LNCAP (cell line): Measurements from ENCODE around the gene PAM16.

Experiments
- TF ChIP-seq, protein P1 (sequence below): fragments of 450-650 bp; IDR thresholded peaks from 2 replicates; pipeline ENCODE4 v1.5.1; 2017; ENCODE audit warnings: mild to moderate bottlenecking

Gene PAM16

DNA sequence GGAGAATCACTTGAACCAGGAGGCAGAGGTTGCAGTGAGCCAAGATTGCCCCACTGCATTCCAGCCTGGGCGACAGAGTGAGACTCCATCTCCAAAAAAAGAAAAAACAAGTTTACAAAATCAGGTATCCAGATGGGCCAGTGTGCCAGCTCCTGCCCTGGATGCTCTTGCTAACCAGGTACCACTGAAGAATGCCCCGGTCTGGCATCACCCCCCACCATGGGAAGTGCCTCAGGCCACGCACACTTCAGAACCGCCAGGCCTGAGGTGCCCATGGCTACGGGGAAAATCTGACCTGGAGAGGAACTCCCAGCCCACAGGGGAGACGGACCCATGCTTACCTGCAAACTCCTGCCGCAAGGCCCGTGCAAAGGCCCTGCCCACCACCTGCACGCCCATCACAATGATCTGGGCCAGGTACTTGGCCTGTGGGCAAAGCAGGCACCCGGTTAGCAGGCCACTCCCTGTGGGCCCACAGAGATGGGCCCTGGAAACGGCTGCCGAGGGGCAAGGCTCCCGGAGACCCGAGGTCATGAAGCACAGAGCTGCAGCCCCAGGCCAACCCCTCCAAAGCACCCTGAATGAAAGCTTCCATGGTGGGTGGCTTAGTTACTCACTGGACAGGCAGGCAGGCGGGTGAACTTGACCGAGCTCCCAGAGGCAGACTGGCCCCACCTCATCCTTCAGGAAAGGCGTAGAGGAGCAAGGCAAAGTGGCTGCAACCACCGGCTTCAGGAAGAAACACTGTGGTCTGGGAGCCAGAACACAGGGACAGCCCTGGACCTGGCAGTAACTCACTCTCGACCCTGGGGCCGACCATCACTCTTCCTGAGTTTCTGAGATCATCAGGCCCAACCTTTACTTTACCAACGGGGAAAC lies 8.0 kb downstream of the PAM16 start:
- TF ChIP-seq, protein P1, sequence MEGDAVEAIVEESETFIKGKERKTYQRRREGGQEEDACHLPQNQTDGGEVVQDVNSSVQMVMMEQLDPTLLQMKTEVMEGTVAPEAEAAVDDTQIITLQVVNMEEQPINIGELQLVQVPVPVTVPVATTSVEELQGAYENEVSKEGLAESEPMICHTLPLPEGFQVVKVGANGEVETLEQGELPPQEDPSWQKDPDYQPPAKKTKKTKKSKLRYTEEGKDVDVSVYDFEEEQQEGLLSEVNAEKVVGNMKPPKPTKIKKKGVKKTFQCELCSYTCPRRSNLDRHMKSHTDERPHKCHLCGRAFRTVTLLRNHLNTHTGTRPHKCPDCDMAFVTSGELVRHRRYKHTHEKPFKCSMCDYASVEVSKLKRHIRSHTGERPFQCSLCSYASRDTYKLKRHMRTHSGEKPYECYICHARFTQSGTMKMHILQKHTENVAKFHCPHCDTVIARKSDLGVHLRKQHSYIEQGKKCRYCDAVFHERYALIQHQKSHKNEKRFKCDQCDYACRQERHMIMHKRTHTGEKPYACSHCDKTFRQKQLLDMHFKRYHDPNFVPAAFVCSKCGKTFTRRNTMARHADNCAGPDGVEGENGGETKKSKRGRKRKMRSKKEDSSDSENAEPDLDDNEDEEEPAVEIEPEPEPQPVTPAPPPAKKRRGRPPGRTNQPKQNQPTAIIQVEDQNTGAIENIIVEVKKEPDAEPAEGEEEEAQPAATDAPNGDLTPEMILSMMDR, result no peak

DNA sequence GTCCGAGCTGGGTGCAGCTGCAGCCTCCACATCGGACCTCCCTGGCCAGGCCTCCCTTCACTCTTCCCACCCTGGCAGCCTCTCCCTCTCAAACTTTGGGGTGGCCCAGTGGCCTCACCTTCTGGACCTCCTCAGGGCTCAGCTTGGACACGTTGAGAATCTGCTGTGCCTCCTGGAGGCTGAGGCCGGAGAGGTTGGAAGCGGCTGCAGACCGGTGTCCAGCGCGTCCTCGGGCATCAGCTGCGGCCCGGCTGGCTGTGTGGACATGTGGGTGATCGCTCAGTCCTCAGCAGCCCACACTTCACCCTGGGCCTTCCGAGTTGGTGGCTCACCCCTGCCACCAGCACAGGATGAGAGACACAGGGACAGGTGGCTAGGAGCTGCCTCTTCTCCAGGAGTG lies 9.9 kb downstream of the PAM16 start:
- TF ChIP-seq, protein P1, result no peak

DNA sequence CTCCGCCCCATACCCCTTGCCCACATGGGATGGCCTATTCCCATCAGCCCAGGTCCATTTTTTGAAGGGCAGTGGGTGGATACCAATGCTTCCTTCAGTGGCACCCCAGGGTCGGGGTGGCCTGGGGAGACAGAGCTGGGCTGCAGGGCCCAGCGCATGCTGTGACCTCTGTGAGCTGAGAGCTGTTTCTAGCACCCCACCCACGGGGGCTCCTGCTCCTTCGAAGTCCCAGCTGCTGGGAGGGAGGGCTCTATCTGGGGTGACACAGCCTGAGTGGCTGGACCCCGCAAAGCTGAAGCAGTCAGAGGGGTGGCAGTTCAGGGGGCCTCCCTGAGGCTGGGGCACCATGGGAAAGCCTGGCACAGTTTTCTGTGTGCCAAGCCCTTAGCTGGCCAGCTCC lies 10.7 kb downstream of the PAM16 start:
- TF ChIP-seq, protein P1, result no peak

DNA sequence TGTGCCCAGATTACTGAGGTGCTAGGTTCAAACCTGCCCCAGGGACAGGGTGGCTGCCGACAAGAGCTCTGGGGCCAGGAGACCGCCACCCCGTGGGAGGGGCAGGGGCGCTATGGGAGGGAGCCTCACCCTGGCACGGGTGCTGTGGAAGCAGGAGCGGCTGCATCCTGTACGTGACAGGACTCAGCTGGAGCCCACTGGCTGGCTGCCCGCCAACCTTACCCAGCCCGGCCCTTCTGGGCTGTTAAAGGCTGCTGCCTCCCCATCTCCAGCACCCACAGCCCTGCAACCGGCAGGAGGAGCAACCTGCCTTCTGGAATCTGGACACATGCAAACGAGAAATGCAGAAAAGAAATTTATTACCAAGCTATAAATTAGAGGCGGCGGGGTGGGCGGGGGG lies 11.2 kb downstream of the PAM16 start:
- TF ChIP-seq, protein P1, result no peak

DNA sequence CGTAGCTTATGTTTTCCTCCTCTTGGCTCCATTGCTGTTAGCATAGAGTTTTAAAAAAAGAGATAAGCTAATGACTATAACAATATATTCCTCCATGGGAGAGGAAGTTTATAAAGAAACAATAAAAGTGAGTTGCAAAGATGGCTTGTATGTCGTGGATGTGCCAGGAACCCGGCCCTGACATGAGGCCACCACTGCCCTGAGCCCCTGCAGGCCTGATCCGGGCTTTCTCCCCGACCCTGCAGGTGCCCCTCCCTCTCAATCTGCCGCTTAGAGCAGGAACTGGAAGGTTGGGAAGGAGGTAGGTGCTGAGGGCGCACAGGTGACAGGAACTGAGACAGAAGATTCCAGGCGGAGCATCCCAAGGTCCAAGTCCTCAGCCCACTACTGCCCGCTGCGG lies 11.7 kb downstream of the PAM16 start:
- TF ChIP-seq, protein P1, result no peak

DNA sequence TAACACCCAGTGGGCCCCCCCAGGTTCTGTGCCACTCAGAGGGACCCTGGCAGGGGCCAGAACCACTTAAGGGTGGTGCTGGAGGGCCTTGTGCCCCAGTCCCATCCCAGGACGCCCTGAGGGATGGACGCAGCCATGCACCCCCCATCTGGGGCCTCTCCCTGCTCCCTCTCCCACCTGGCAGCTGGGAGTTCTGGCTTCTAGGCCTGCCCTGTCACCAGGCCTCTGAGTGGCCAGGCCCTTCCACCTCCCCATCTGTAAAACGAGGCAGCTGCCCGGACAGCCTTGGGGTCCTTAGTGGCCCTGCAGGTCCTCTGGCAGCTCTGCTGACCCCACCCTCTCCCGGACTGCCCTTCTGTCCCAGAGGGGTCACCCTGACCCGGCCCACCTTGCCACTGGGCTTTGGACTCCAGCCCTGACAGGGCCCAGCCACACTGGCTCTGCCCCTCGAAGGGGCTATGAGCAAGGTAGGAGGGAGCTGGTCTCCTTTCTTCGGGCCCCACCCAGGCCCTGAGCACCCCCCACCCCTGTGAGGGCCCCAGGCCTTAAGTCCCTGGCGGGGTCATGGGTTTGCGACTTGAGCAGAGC lies 12.3 kb downstream of the PAM16 start:
- TF ChIP-seq, protein P1, result no peak

DNA sequence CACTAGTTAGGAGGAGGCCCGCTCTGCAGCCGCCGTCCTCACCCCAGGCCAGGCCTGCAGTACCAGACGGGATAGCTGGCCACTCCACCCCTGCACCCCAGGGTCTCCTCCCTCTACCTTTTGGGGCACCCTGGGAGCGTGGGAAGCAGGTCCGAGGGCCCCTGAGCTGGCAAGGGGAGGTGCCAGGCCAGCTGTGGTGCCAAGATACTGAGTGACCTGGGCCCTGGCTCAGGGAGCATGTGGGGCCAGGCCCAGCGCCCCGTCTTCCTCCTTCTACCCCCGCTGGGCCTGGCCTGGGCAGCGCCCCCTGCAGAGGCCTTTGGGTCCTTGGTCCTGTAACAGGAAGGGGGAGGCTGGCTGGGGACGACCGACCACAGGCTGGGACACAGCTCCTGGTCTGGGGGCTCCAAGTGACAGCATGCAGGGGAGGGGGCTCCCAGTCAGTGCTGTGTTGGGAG lies 13.0 kb downstream of the PAM16 start:
- TF ChIP-seq, protein P1, result no peak
